HepG2 (cell line): ENCODE results near the gene TAPBP. TPM values are rescaled to one million over a fixed set of nuclear protein-coding genes. Genes with fewer than 3 reads are reported as not detected.
A peak's percentile ranks its signal among the peaks of the same experiment; 100 is the strongest.

Source experiments
- KDM5A ChIP-seq: fragments of 200-600 bp; sonication (generic); IDR thresholded peaks from 2 replicates; pipeline ENCODE4 v1.7.0; 2018; ENCODE audit warnings: antibody characterized with exemption, mild to moderate bottlenecking, low read length, borderline replicate concordance
- MXI1 ChIP-seq: IDR thresholded peaks from 3 replicates; pipeline ENCODE4 v1.6.1; 2012; ENCODE audit warnings: low read depth, low read length, inconsistent platforms, borderline replicate concordance
- NR2F6 ChIP-seq, 2 experiments: IDR thresholded peaks; 2 replicates each; pipeline ENCODE4 v1.6.1; 2016; ENCODE audit warnings: antibody characterized with exemption in 1 of 2, mild to moderate bottlenecking in 1 of 2
- PAF1 ChIP-seq: IDR thresholded peaks from 2 replicates; pipeline ENCODE4 v1.6.1; 2016; ENCODE audit warnings: missing genetic modification reagents, missing compliant biosample characterization
- RAD21 ChIP-seq: fragments of 450-650 bp; formaldehyde crosslinking; IDR thresholded peaks from 2 replicates; pipeline ENCODE4 v1.5.0; 2020; ENCODE audit warnings: mild to moderate bottlenecking
- SOX13 ChIP-seq, 3 experiments: fragments of 450-650 bp in 1 of 3; sonication (generic) in 1 of 3; formaldehyde crosslinking in 1 of 3; IDR thresholded peaks in 2 of 3; conservative IDR thresholded peaks in 1 of 3; 2 replicates each; pipeline versions ENCODE4 v1.5.0 to v1.6.1; 2016 to 2020; ENCODE audit warnings: antibody characterized with exemption in 1 of 3, mild to moderate bottlenecking in 1 of 3, missing compliant biosample characterization in 1 of 3, missing genetic modification reagents in 1 of 3, moderate library complexity in 1 of 3
- STAG1 ChIP-seq: sonication (generic); formaldehyde crosslinking; IDR thresholded peaks from 2 replicates; pipeline ENCODE4 v1.4.0; 2020; ENCODE audit warnings: missing genetic modification reagents
- YEATS4 ChIP-seq: sonication (generic); formaldehyde crosslinking; IDR thresholded peaks from 2 replicates; pipeline ENCODE4 v1.4.0; 2020; ENCODE audit warnings: missing genetic modification reagents, borderline replicate concordance
- ZNF709 ChIP-seq: sonication (generic); formaldehyde crosslinking; IDR thresholded peaks from 2 replicates; pipeline ENCODE4 v1.5.0; 2020; ENCODE audit warnings: mild to moderate bottlenecking, missing genetic modification reagents
- polyA plus RNA-seq, 8 experiments: library from polyadenylated mRNA; depleted of rRNA in 3 of 8; stranded (reverse) in 7 of 8; unstranded in 1 of 8; fragments of >200 nt; fragmentation: Illumina TruSeq in 4 of 8; extraction: Trizol in 4 of 8; gene quantifications; 2 replicates each; pipeline versions ENCODE4 v1.2.1 to v1.2.3, GENCODE V29; 2011 to 2016; ENCODE audit warnings: low read depth in 4 of 8, missing spikeins in 1 of 8, mixed read lengths in 1 of 8; ENCODE audit not compliant: insufficient read depth in 1 of 8
- total RNA-seq, 5 experiments: library from RNA; depleted of rRNA; stranded (reverse); fragments of >200 nt; fragmentation: Illumina TruSeq; extraction: Trizol; gene quantifications; 2 replicates each; pipeline ENCODE4 v1.2.3, GENCODE V29; 2016; ENCODE audit warnings: low read depth in 1 of 5
- TF ChIP-seq, protein P1 (sequence below): sonication (generic); formaldehyde crosslinking; IDR thresholded peaks from 2 replicates; pipeline ENCODE4 v1.5.0; 2020; ENCODE audit warnings: mild to moderate bottlenecking, missing genetic modification reagents, borderline replicate concordance
- TF ChIP-seq, protein P2 (sequence below), 2 experiments: sonication (generic) in 1 of 2; formaldehyde crosslinking in 1 of 2; IDR thresholded peaks; 2 replicates each; pipeline versions ENCODE4 v1.5.1 to v1.6.1; 2011 to 2020; ENCODE audit warnings: borderline replicate concordance in 1 of 2, low read depth in 1 of 2, low read length in 1 of 2, mild to moderate bottlenecking in 1 of 2, missing genetic modification reagents in 1 of 2, moderate library complexity in 1 of 2
- TF ChIP-seq, protein P3 (sequence below): sonication (generic); formaldehyde crosslinking; IDR thresholded peaks from 2 replicates; pipeline ENCODE4 v1.4.0; 2020; ENCODE audit warnings: missing genetic modification reagents, borderline replicate concordance
- TF ChIP-seq, protein P4 (sequence below): IDR thresholded peaks from 2 replicates; pipeline ENCODE4 v1.6.1; 2016

Gene TAPBP
- total and polyA plus RNA-seq, 2 of the 13 experiments (the other 11 are each of a cell fraction or from before 2014, with no cell fraction given) = 27.4 to 32.3 TPM

DNA sequence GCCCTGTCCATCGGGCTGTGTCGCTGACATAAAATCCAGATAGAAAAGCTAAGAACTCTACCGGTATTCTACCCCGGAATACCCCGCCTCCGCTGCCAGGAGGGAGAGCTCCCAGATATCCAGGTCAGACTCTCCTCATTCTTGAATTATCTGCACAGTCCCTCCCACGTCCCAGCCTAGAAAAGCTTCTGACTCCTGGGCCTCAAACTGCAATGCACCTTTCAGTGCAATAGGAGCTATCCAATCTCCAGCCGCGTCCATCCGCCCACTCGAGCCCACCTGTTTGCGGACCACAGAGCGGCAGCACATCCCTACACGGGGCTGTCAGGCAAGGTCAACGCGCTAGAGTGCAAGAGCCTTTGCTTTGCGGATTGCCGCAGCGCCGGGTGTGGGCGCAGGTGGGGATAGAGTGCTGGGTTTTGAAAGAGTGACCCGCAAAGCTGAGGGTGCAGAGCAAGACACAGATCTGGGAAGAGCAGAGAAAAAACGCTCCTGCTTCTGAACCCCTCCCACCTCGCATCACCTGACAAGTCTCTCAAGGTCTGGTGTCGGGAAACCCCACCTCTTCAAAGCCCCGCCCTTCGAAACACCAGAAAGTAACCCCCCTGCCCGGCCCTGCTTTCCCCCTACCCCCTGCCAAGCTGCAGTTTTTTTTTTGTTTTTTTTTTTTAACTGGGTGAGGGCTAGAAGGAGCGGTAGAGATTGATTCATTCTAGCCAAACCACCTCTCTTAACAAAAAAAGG is 1.3 kb downstream of the TAPBP start (continued):
- TF ChIP-seq, protein P1, sequence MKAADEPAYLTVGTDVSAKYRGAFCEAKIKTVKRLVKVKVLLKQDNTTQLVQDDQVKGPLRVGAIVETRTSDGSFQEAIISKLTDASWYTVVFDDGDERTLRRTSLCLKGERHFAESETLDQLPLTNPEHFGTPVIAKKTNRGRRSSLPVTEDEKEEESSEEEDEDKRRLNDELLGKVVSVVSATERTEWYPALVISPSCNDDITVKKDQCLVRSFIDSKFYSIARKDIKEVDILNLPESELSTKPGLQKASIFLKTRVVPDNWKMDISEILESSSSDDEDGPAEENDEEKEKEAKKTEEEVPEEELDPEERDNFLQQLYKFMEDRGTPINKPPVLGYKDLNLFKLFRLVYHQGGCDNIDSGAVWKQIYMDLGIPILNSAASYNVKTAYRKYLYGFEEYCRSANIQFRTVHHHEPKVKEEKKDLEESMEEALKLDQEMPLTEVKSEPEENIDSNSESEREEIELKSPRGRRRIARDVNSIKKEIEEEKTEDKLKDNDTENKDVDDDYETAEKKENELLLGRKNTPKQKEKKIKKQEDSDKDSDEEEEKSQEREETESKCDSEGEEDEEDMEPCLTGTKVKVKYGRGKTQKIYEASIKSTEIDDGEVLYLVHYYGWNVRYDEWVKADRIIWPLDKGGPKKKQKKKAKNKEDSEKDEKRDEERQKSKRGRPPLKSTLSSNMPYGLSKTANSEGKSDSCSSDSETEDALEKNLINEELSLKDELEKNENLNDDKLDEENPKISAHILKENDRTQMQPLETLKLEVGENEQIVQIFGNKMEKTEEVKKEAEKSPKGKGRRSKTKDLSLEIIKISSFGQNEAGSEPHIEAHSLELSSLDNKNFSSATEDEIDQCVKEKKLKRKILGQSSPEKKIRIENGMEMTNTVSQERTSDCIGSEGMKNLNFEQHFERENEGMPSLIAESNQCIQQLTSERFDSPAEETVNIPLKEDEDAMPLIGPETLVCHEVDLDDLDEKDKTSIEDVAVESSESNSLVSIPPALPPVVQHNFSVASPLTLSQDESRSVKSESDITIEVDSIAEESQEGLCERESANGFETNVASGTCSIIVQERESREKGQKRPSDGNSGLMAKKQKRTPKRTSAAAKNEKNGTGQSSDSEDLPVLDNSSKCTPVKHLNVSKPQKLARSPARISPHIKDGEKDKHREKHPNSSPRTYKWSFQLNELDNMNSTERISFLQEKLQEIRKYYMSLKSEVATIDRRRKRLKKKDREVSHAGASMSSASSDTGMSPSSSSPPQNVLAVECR (CRISPR knock-in tag) = peak; percentile 66; the same call in 1 of the 2 replicates
- TF ChIP-seq SOX13 (IDR thresholded peaks at IDR 0.05) = no peak
- TF ChIP-seq SOX13 (CRISPR knock-in tag; conservative IDR thresholded peaks at IDR 0.05 in 1 of 2, IDR thresholded peaks at IDR 0.05 in 1 of 2) = no peak
- no peak for TF ChIP-seq ZNF709 (CRISPR knock-in tag)
- TF ChIP-seq, protein P2, sequence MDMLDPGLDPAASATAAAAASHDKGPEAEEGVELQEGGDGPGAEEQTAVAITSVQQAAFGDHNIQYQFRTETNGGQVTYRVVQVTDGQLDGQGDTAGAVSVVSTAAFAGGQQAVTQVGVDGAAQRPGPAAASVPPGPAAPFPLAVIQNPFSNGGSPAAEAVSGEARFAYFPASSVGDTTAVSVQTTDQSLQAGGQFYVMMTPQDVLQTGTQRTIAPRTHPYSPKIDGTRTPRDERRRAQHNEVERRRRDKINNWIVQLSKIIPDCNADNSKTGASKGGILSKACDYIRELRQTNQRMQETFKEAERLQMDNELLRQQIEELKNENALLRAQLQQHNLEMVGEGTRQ (IDR thresholded peaks at IDR 0.05; ENCODE audit: low read depth, low read length) = peak; percentile 63
- TF ChIP-seq, protein P2 (CRISPR knock-in tag; IDR thresholded peaks at IDR 0.05; ENCODE audit: borderline replicate concordance) = peak; percentile 76; the same call in 1 of the 2 replicates
- peak; percentile 51; the same call in 1 of the 3 replicates for TF ChIP-seq MXI1
- TF ChIP-seq, protein P3, sequence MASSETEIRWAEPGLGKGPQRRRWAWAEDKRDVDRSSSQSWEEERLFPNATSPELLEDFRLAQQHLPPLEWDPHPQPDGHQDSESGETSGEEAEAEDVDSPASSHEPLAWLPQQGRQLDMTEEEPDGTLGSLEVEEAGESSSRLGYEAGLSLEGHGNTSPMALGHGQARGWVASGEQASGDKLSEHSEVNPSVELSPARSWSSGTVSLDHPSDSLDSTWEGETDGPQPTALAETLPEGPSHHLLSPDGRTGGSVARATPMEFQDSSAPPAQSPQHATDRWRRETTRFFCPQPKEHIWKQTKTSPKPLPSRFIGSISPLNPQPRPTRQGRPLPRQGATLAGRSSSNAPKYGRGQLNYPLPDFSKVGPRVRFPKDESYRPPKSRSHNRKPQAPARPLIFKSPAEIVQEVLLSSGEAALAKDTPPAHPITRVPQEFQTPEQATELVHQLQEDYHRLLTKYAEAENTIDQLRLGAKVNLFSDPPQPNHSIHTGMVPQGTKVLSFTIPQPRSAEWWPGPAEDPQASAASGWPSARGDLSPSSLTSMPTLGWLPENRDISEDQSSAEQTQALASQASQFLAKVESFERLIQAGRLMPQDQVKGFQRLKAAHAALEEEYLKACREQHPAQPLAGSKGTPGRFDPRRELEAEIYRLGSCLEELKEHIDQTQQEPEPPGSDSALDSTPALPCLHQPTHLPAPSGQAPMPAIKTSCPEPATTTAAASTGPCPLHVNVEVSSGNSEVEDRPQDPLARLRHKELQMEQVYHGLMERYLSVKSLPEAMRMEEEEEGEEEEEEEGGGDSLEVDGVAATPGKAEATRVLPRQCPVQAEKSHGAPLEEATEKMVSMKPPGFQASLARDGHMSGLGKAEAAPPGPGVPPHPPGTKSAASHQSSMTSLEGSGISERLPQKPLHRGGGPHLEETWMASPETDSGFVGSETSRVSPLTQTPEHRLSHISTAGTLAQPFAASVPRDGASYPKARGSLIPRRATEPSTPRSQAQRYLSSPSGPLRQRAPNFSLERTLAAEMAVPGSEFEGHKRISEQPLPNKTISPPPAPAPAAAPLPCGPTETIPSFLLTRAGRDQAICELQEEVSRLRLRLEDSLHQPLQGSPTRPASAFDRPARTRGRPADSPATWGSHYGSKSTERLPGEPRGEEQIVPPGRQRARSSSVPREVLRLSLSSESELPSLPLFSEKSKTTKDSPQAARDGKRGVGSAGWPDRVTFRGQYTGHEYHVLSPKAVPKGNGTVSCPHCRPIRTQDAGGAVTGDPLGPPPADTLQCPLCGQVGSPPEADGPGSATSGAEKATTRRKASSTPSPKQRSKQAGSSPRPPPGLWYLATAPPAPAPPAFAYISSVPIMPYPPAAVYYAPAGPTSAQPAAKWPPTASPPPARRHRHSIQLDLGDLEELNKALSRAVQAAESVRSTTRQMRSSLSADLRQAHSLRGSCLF (CRISPR knock-in tag) = no peak
- TF ChIP-seq KDM5A = no peak; the same call in 1 of the 2 replicates
- TF ChIP-seq NR2F6 (IDR thresholded peaks at IDR 0.05) = no peak
- TF ChIP-seq NR2F6 (CRISPR knock-in tag; IDR thresholded peaks at IDR 0.05) = peak; percentile 52; the same call in 1 of the 2 replicates
- no peak for TF ChIP-seq PAF1 (CRISPR knock-in tag)
- no peak for TF ChIP-seq YEATS4
- TF ChIP-seq, protein P4, sequence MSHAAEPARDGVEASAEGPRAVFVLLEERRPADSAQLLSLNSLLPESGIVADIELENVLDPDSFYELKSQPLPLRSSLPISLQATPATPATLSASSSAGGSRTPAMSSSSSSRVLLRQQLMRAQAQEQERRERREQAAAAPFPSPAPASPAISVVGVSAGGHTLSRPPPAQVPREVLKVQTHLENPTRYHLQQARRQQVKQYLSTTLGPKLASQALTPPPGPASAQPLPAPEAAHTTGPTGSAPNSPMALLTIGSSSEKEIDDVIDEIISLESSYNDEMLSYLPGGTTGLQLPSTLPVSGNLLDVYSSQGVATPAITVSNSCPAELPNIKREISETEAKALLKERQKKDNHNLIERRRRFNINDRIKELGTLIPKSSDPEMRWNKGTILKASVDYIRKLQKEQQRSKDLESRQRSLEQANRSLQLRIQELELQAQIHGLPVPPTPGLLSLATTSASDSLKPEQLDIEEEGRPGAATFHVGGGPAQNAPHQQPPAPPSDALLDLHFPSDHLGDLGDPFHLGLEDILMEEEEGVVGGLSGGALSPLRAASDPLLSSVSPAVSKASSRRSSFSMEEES (CRISPR knock-in tag) = peak; percentile 85
- TF ChIP-seq RAD21 (CRISPR knock-in tag) = peak; percentile 70
- TF ChIP-seq STAG1 = peak; percentile 22; the same call in 1 of the 2 replicates
